Neural progenitor cell (in vitro differentiated cells): ENCODE data around the gene CCNT1. TPM values are rescaled to one million over a fixed set of nuclear protein-coding genes. Genes with fewer than 3 reads are reported as not detected.

Experiments used
- DNase-seq: peaks from one replicate; pipeline ENCODE4 v3.0.0-alpha.2; 2016; ENCODE audit warnings: low spot score
- H2AFZ ChIP-seq: fragments of 200-600 bp; sonication (generic); replicated peaks from 2 replicates; pipeline ENCODE4 v1.6.1; 2016; ENCODE audit warnings: antibody characterized with exemption
- H3F3A ChIP-seq: fragments of 200-600 bp; sonication (generic); 2 replicates; pipeline ENCODE4 v1.6.1; 2016; ENCODE audit warnings: antibody characterized with exemption, low read depth
- H3K27ac ChIP-seq: fragments of 200-600 bp; sonication (generic); 2 replicates; pipeline ENCODE4 v1.5.1; 2016; ENCODE audit warnings: mild to moderate bottlenecking
- H3K27me3 ChIP-seq: fragments of 200-600 bp; sonication (generic); 2 replicates; pipeline ENCODE4 v1.6.1; 2016; ENCODE audit warnings: mild to moderate bottlenecking, moderate library complexity
- H3K36me3 ChIP-seq: fragments of 200-600 bp; sonication (generic); 2 replicates; pipeline ENCODE4 v1.5.1; 2016
- H3K4me1 ChIP-seq: fragments of 200-600 bp; sonication (generic); 2 replicates; pipeline ENCODE4 v1.6.1; 2016; ENCODE audit warnings: mixed run types
- H3K4me2 ChIP-seq: fragments of 200-600 bp; sonication (generic); 2 replicates; pipeline ENCODE4 v1.6.1; 2016
- H3K4me3 ChIP-seq: fragments of 200-600 bp; sonication (generic); 2 replicates; pipeline ENCODE4 v1.5.1; 2016
- H3K79me2 ChIP-seq: fragments of 200-600 bp; sonication (generic); 2 replicates; pipeline ENCODE4 v1.6.1; 2016; ENCODE audit warnings: low read depth
- H3K9ac ChIP-seq: fragments of 200-600 bp; sonication (generic); 2 replicates; pipeline ENCODE4 v1.6.1; 2016
- H3K9me3 ChIP-seq: fragments of 200-600 bp; sonication (generic); 2 replicates; pipeline ENCODE4 v1.5.1; 2016; ENCODE audit warnings: low read depth
- H4K20me1 ChIP-seq: fragments of 200-600 bp; sonication (generic); 2 replicates; pipeline ENCODE4 v1.6.1; 2016; ENCODE audit warnings: low read depth
- H3K27ac Mint-ChIP-seq: 3 replicates; pipeline ENCODE4 v1.8.0; 2021; ENCODE audit warnings: mixed read lengths
- H3K27me3 Mint-ChIP-seq: 2 replicates; pipeline ENCODE4 v1.8.0; 2022; ENCODE audit warnings: low read depth, mild to moderate bottlenecking, inconsistent platforms, moderate library complexity, mixed read lengths; ENCODE audit not compliant: insufficient read depth
- H3K36me3 Mint-ChIP-seq: 3 replicates; pipeline ENCODE4 v1.8.0; 2021; ENCODE audit warnings: mixed read lengths
- H3K4me1 Mint-ChIP-seq: 3 replicates; pipeline ENCODE4 v1.8.0; 2021; ENCODE audit warnings: mixed read lengths
- H3K4me3 Mint-ChIP-seq: 3 replicates; pipeline ENCODE4 v1.8.0; 2021; ENCODE audit warnings: mild to moderate bottlenecking, moderate library complexity, mixed read lengths
- H3K9me3 Mint-ChIP-seq: 3 replicates; pipeline ENCODE4 v1.8.0; 2020; ENCODE audit warnings: mixed read lengths
- EZH2 ChIP-seq: fragments of 200-600 bp; sonication (generic); IDR thresholded peaks from 2 replicates; pipeline ENCODE4 v1.6.1; 2017; ENCODE audit warnings: antibody characterized with exemption, mild to moderate bottlenecking, moderate library complexity
- EZH2phosphoT487 ChIP-seq: fragments of 200-600 bp; sonication (generic); IDR thresholded peaks from 2 replicates; pipeline ENCODE4 v1.6.1; 2017; ENCODE audit warnings: antibody characterized with exemption
- total RNA-seq: library from RNA; depleted of rRNA; stranded (reverse); fragments of >200 nt; gene quantifications from 2 replicates; pipeline ENCODE4 v1.2.3, GENCODE V29; 2015; ENCODE audit warnings: low replicate concordance
- TF ChIP-seq, protein P1 (sequence below): fragments of 200-600 bp; sonication (generic); IDR thresholded peaks from 2 replicates; pipeline ENCODE4 v1.5.1; 2017; ENCODE audit warnings: antibody characterized with exemption, mild to moderate bottlenecking

Gene CCNT1
- total RNA-seq, 1 donor from 2014 or later: 64.2 TPM

DNA sequence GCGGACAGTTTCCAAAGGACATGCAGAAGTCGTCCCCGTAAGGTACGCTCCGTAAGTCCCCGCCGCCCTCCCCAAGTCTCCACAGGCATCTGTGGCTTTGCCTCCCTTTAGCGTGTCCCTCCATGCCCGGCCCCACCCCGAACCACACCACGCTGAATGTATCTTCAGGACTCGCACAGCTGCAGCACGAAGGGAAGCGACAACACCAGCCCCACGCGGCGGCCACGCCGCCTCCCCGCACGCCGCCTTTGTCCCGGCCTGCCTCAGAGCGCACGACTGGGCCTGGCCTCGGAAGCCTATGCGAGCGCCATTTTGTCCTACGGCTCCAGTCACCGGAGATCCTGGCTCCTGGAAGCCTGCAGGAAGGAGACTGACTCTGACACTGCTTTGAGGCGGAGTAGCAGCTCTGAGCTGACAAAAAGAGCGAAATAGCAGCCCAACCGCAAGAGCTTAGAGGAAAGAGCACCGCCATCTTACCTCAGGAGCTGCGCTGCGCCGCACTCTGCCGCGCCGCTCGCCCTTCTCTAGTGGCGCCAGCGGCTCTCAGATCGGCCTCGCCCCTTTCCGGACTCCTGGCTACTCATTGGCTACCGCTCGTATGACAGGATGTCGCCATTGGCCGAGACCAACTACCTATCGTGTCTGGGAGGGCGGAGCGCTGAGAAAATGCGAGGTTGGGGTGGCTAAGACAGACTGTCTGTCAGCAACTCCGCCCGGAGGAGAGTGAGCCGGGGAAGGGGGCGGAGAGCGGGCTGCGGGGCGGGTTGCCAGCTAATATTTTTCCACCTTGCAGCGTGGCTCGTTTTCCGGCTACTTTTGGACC lies 34.6 kb downstream of the CCNT1 start, which contains the start of gene KANSL2:
KANSL2 (minus strand) TSS at position 529 of the 823 bp plus-strand sequence. CDS start 606 bp downstream, outside the sequence.
- H3F3A ChIP-seq: peaks cover 6% of the 10 kb centered on the region
- peak within 1 kb of the TSS; percentile 99 for H3K4me3 Mint-ChIP-seq
- H3K27me3 Mint-ChIP-seq: peaks cover 2% of the 10 kb centered on the region
- H3K9ac ChIP-seq: peak within 1 kb of the TSS; percentile 93
- H2AFZ ChIP-seq: peak within 1 kb of the TSS; percentile 97
- DNase-seq: peak; percentile 99
- H3K36me3 ChIP-seq: peaks cover 9% of the 10 kb centered on the region
- H3K9me3 ChIP-seq: no peaks in the 10 kb centered on the region
- H3K9me3 Mint-ChIP-seq: no peaks in the 10 kb centered on the region
- H3K36me3 Mint-ChIP-seq: peaks cover 26% of the 10 kb centered on the region
- peak within 1 kb of the TSS; percentile 88 for H3K27ac Mint-ChIP-seq
- peak within 1 kb of the TSS; percentile 82 for H3K4me3 ChIP-seq
- H3K79me2 ChIP-seq: peaks cover 51% of the 10 kb centered on the region
- peaks cover 10% of the 10 kb centered on the region for H3K27me3 ChIP-seq
- peaks cover 33% of the 10 kb centered on the region for H3K4me1 Mint-ChIP-seq
- peak within 1 kb of the TSS; percentile 96 for H3K4me2 ChIP-seq
- peak; percentile 35 for TF ChIP-seq EZH2
- TF ChIP-seq, protein P1, sequence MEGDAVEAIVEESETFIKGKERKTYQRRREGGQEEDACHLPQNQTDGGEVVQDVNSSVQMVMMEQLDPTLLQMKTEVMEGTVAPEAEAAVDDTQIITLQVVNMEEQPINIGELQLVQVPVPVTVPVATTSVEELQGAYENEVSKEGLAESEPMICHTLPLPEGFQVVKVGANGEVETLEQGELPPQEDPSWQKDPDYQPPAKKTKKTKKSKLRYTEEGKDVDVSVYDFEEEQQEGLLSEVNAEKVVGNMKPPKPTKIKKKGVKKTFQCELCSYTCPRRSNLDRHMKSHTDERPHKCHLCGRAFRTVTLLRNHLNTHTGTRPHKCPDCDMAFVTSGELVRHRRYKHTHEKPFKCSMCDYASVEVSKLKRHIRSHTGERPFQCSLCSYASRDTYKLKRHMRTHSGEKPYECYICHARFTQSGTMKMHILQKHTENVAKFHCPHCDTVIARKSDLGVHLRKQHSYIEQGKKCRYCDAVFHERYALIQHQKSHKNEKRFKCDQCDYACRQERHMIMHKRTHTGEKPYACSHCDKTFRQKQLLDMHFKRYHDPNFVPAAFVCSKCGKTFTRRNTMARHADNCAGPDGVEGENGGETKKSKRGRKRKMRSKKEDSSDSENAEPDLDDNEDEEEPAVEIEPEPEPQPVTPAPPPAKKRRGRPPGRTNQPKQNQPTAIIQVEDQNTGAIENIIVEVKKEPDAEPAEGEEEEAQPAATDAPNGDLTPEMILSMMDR: no peak
- H4K20me1 ChIP-seq: peaks cover 42% of the 10 kb centered on the region
- H3K27ac ChIP-seq: peak within 1 kb of the TSS; percentile 86
- peaks cover 24% of the 10 kb centered on the region for H3K4me1 ChIP-seq

DNA sequence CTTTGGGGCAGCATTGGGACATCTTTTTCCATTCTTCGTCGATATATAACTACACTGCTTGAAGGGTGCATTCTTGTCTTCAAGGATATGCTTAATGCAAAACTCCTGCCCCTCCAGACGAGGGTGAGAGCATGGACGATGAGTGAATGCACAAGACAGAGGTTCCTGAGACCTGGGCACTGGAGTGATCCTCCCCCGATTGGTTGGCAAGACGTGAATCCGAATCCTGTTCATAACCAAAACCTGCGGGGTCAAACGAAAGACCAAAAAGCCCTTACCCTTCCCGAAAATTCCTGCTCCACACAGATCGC lies 35.2 kb downstream of the CCNT1 start:
- peaks cover 2% of the 10 kb centered on the region for H3K27me3 Mint-ChIP-seq
- peaks cover 24% of the 10 kb centered on the region for H3K4me1 ChIP-seq
- peaks cover 9% of the 10 kb centered on the region for H3K36me3 ChIP-seq
- peak overlapping the region; percentile 96 for H3K4me2 ChIP-seq
- H3K27ac ChIP-seq: peak overlapping the region; percentile 86
- H3K79me2 ChIP-seq: peaks cover 57% of the 10 kb centered on the region
- no peak for DNase-seq
- peaks cover 6% of the 10 kb centered on the region for H3F3A ChIP-seq
- peak overlapping the region; percentile 99 for H3K4me3 Mint-ChIP-seq
- peak overlapping the region; percentile 82 for H3K4me3 ChIP-seq
- peaks cover 29% of the 10 kb centered on the region for H3K36me3 Mint-ChIP-seq
- peak overlapping the region; percentile 93 for H3K9ac ChIP-seq
- H3K9me3 ChIP-seq: no peaks in the 10 kb centered on the region
- no peaks in the 10 kb centered on the region for H3K9me3 Mint-ChIP-seq
- H2AFZ ChIP-seq: no peak overlapping the region
- TF ChIP-seq, protein P1: no peak
- TF ChIP-seq EZH2phosphoT487 (no peak), EZH2 (no peak)
- H4K20me1 ChIP-seq: peaks cover 48% of the 10 kb centered on the region
- H3K4me1 Mint-ChIP-seq: peaks cover 33% of the 10 kb centered on the region
- H3K27me3 ChIP-seq: peaks cover 10% of the 10 kb centered on the region
- H3K27ac Mint-ChIP-seq: peak overlapping the region; percentile 88

DNA sequence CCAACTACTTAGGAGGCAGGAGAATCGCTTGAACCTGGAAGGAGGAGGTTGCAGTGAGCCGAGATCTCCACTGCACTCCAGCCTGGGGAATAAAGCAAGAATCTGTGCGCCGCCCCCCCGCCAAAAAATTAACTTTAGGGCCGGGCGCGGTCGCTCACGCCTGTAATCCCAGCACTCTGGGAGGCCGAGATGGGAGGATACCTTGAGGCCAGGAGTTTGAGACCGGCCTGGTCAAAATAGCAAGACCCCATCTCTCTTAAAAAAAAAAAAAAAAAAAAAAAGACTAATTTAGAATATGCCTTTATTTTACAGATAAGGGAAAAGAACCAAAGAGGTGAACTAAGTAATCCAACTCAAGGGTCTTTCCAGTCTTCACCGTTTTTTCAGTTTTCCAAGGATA lies 35.6 kb downstream of the CCNT1 start:
- H3F3A ChIP-seq: peaks cover 6% of the 10 kb centered on the region
- peak overlapping the region; percentile 99 for H3K4me3 Mint-ChIP-seq
- no peak for DNase-seq

More for the DNA sequence above, 35.6 kb downstream of the CCNT1 start:
- Mint-ChIP-seq H3K9me3 (no peaks in the 10 kb centered on the region), H3K4me1 (peaks cover 33% of the 10 kb centered on the region), H3K36me3 (peaks cover 29% of the 10 kb centered on the region), H3K27me3 (peaks cover 2% of the 10 kb centered on the region), H3K27ac (no peak overlapping the region)
- Histone ChIP-seq H2AFZ (no peak overlapping the region), H3K27ac (no peak overlapping the region), H3K79me2 (peaks cover 62% of the 10 kb centered on the region), H3K27me3 (peaks cover 10% of the 10 kb centered on the region), H3K36me3 (peaks cover 9% of the 10 kb centered on the region), H3K4me2 (peak overlapping the region; percentile 96), H3K4me3 (peak overlapping the region; percentile 82), H3K9me3 (no peaks in the 10 kb centered on the region), H3K4me1 (peaks cover 24% of the 10 kb centered on the region), H3K9ac (peak overlapping the region; percentile 93), H4K20me1 (peaks cover 53% of the 10 kb centered on the region)
- TF ChIP-seq, protein P1: no peak
- TF ChIP-seq EZH2phosphoT487: no peak
- no peak for TF ChIP-seq EZH2
